Measurements from ENCODE around the gene RAB27A.
"Not testable (repeated sequence)": the region's sequence is repeated elsewhere in the genome, so short reads cannot be mapped to it uniquely, and the experiment has no call there.

Gene RAB27A

GRCh38 chr15:55250392-55250791 is 39.2 kb downstream of the RAB27A start:
- DNase-seq (ENCODE audit: low read depth) = no peak

GRCh38 chr15:55249885-55250284 is 39.7 kb downstream of the RAB27A start:
- DNase-seq (ENCODE audit: low read depth) = not testable (repeated sequence)

- DNase-seq (ENCODE audit: low read depth) = no peak
These were observed 40.7 kb downstream of the RAB27A start for GRCh38 chr15:55248895-55249294.

GRCh38 chr15:55247766-55248427 is 41.7 kb downstream of the RAB27A start:
- DNase-seq (ENCODE audit: low read depth) = no peak

GRCh38 chr15:55247311-55247710 is 42.3 kb downstream of the RAB27A start:
- no peak for DNase-seq (ENCODE audit: low read depth)

- no peak for DNase-seq (ENCODE audit: low read depth)
These were observed 43.0 kb downstream of the RAB27A start for GRCh38 chr15:55246567-55246966.

- DNase-seq (ENCODE audit: low read depth) = no peak
These were observed 44.6 kb downstream of the RAB27A start for GRCh38 chr15:55245059-55245458.

GRCh38 chr15:55241891-55242290 is 47.7 kb downstream of the RAB27A start:
- no peak for DNase-seq (ENCODE audit: low read depth)

- no peak for DNase-seq (ENCODE audit: low read depth)
These were observed 48.4 kb downstream of the RAB27A start for GRCh38 chr15:55241186-55241585.

- no peak for DNase-seq (ENCODE audit: low read depth)
These were observed 49.4 kb downstream of the RAB27A start for GRCh38 chr15:55240125-55240760.

GRCh38 chr15:55239440-55240124 is 50.0 kb downstream of the RAB27A start:
- DNase-seq (ENCODE audit: low read depth) = no peak

- DNase-seq (ENCODE audit: low read depth) = no peak
These were observed 50.7 kb downstream of the RAB27A start for GRCh38 chr15:55238877-55239276.

- no peak for DNase-seq (ENCODE audit: low read depth)
These were observed 52.1 kb downstream of the RAB27A start for GRCh38 chr15:55237219-55238130.

GRCh38 chr15:55235546-55236036 is 54.0 kb downstream of the RAB27A start:
- no peak for DNase-seq (ENCODE audit: low read depth)

GRCh38 chr15:55234800-55235104 is 54.9 kb downstream of the RAB27A start:
- no peak for DNase-seq (ENCODE audit: low read depth)

- no peak for DNase-seq (ENCODE audit: low read depth)
These were observed 55.4 kb downstream of the RAB27A start for GRCh38 chr15:55234104-55234799.

GRCh38 chr15:55231455-55231854 is 58.2 kb downstream of the RAB27A start:
- no peak for DNase-seq (ENCODE audit: low read depth)

GRCh38 chr15:55230953-55231352 is 58.7 kb downstream of the RAB27A start:
- no peak for DNase-seq (ENCODE audit: low read depth)

- no peak for DNase-seq (ENCODE audit: low read depth)
These were observed 59.5 kb downstream of the RAB27A start for GRCh38 chr15:55230051-55230670.

- DNase-seq (ENCODE audit: low read depth) = no peak
These were observed 63.5 kb downstream of the RAB27A start for GRCh38 chr15:55226127-55226526.

GRCh38 chr15:55224892-55225291 is 64.7 kb downstream of the RAB27A start:
- no peak for DNase-seq (ENCODE audit: low read depth)

All from stimulated activated CD8-positive, alpha-beta memory T cell treated with anti-CD3 and anti-CD28 coated beads, Interleukin-7, amount 100 ng/mL, for 24 hours (primary cell).